Measurements from ENCODE around the gene SMC1B.
A peak's percentile ranks its signal among the peaks of the same experiment; 100 is the strongest.

The SMC1B gene

DNA sequence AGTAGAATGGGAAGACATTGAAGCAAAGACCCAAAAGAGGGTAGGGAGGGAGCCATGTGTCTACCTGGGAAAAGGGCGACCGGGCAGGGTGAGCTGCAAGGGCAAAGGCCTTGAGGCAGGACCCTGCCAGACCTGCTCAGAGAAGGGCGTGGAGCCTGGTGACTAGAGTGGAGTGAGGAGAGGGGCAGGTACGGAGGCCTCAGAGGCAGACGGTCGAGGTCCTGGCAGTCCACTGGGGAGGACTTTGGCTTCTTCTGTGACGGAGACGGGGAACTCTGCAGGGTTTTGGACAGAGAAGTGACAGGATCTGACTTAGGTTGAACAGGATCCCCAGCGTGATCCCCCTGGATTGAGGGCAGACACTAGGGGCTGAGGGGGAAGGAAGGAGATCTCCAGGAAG, 13.0 kb upstream of the SMC1B start:
- no peak overlapping the region for H3K9ac ChIP-seq (ENCODE audit: low read length)
- no peak for DNase-seq
- no peak overlapping the region for H3K27ac ChIP-seq (ENCODE audit: low read depth, low read length)
- H3K18ac ChIP-seq (ENCODE audit: low read length), result no peak overlapping the region
- no peaks in the 10 kb centered on the region for H3K79me2 ChIP-seq (ENCODE audit: control insufficient read depth, insufficient read depth, low read length, poor library complexity)
- peaks cover 5% of the 10 kb centered on the region for H3K9me3 ChIP-seq (ENCODE audit: insufficient read depth, low read depth, low read length)
- no peak overlapping the region for H3K4ac ChIP-seq (ENCODE audit: low read depth, low read length)
- no peak overlapping the region for H2AK5ac ChIP-seq (ENCODE audit: low read length)
- H3K23ac ChIP-seq (ENCODE audit: low read length), result no peak overlapping the region
- no peak overlapping the region for H2BK5ac ChIP-seq (ENCODE audit: low read depth, low read length, poor library complexity)
- no peak overlapping the region for H2BK120ac ChIP-seq (ENCODE audit: insufficient read depth, low read length, poor library complexity)
- no peaks in the 10 kb centered on the region for H3K79me1 ChIP-seq (ENCODE audit: low read length)
- H4K12ac ChIP-seq (ENCODE audit: low read depth, low read length), result no peak overlapping the region
- no peak overlapping the region for H3K14ac ChIP-seq (ENCODE audit: low read length)
- H3K4me2 ChIP-seq (ENCODE audit: low read length), result no peak overlapping the region
- H3K4me3 ChIP-seq (ENCODE audit: low read depth, low read length), result no peak overlapping the region
- H4K8ac ChIP-seq (ENCODE audit: low read depth, low read length), result no peak overlapping the region
- H2BK12ac ChIP-seq (ENCODE audit: low read length), result no peak overlapping the region
- H3K36me3 ChIP-seq (ENCODE audit: control insufficient read depth in 1 of 2, insufficient read depth in 2 of 2, low read length in 2 of 2), result no peaks in the 10 kb centered on the region
- no peak overlapping the region for H4K91ac ChIP-seq (ENCODE audit: low read depth, low read length)
- WGBS (ENCODE audit: extremely low coverage, insufficient coverage, insufficient read length), result no CpG with 5 or more reads among the region's 9 CpGs
- H3K4me1 ChIP-seq (ENCODE audit: control insufficient read depth in 1 of 2, insufficient read depth in 2 of 2, low read length in 2 of 2), result peaks cover 10 to 12% of the 10 kb centered on the region in 2 experiments
- no peaks in the 10 kb centered on the region for H3K27me3 ChIP-seq (ENCODE audit: insufficient read depth, low read length)
- H2AFZ ChIP-seq (ENCODE audit: insufficient read depth, low read length, poor library complexity), result no peak overlapping the region

DNA sequence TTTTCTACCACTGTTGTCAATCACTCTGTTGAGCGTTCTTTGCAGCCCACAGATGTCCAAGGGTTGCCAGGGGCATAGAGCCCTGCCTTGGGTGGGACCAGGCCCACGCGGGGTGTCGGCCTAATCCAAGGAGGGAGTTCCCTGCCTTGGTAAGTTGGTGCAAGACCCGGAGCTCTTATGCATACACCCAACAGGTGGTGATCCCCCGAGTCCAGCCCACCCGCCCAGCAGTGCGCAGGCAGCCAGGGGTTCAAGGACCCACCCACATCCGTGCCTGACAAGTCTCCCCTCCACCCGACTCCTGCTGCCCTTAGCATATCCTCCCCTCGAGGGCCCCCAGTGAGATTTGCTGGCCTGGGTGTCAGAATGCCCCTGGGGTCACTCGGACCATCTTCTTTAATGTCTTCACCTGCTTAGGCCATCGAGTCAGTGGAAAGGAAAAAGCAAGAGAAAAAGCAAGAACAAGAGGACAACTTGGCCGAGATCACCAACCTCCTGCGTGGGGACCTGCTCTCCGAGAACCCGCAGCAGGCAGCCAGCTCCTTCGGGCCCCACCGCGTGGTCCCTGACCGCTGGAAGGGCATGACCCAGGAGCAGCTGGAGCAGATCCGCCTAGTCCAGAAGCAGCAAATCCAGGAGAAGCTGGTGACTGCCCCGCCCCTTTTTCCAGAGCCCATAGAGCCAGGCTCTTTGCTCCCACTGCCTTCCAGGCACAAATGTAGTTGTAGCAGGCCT, 12.3 kb upstream of the SMC1B start:
- H3K23ac ChIP-seq (ENCODE audit: low read length), result no peak overlapping the region
- no peak overlapping the region for H4K8ac ChIP-seq (ENCODE audit: low read depth, low read length)
- no peak overlapping the region for H2BK120ac ChIP-seq (ENCODE audit: insufficient read depth, low read length, poor library complexity)
- H4K12ac ChIP-seq (ENCODE audit: low read depth, low read length), result no peak overlapping the region
- H3K27ac ChIP-seq (ENCODE audit: low read depth, low read length), result no peak overlapping the region
- no peaks in the 10 kb centered on the region for H3K36me3 ChIP-seq (ENCODE audit: control insufficient read depth in 1 of 2, insufficient read depth in 2 of 2, low read length in 2 of 2)
- H2AFZ ChIP-seq (ENCODE audit: insufficient read depth, low read length, poor library complexity), result no peak overlapping the region
- WGBS (ENCODE audit: extremely low coverage, insufficient coverage, insufficient read length), result no CpG with 5 or more reads among the region's 23 CpGs
- H3K9me3 ChIP-seq (ENCODE audit: insufficient read depth, low read depth, low read length), result peaks cover 5% of the 10 kb centered on the region
- H2BK5ac ChIP-seq (ENCODE audit: low read depth, low read length, poor library complexity), result no peak overlapping the region
- H2AK5ac ChIP-seq (ENCODE audit: low read length), result no peak overlapping the region
- H3K4me1 ChIP-seq (ENCODE audit: control insufficient read depth in 1 of 2, insufficient read depth in 2 of 2, low read length in 2 of 2), result peaks cover 10 to 12% of the 10 kb centered on the region in 2 experiments
- no peaks in the 10 kb centered on the region for H3K27me3 ChIP-seq (ENCODE audit: insufficient read depth, low read length)
- no peak overlapping the region for H3K14ac ChIP-seq (ENCODE audit: low read length)
- no peak overlapping the region for H3K4me2 ChIP-seq (ENCODE audit: low read length)
- H3K18ac ChIP-seq (ENCODE audit: low read length), result no peak overlapping the region
- no peak overlapping the region for H3K4ac ChIP-seq (ENCODE audit: low read depth, low read length)
- H3K79me2 ChIP-seq (ENCODE audit: control insufficient read depth, insufficient read depth, low read length, poor library complexity), result no peaks in the 10 kb centered on the region
- H3K9ac ChIP-seq (ENCODE audit: low read length), result no peak overlapping the region
- no peak overlapping the region for H4K91ac ChIP-seq (ENCODE audit: low read depth, low read length)
- H3K4me3 ChIP-seq (ENCODE audit: low read depth, low read length), result no peak overlapping the region
- no peak overlapping the region for H2BK12ac ChIP-seq (ENCODE audit: low read length)
- H3K79me1 ChIP-seq (ENCODE audit: low read length), result no peaks in the 10 kb centered on the region
- no peak for DNase-seq

DNA sequence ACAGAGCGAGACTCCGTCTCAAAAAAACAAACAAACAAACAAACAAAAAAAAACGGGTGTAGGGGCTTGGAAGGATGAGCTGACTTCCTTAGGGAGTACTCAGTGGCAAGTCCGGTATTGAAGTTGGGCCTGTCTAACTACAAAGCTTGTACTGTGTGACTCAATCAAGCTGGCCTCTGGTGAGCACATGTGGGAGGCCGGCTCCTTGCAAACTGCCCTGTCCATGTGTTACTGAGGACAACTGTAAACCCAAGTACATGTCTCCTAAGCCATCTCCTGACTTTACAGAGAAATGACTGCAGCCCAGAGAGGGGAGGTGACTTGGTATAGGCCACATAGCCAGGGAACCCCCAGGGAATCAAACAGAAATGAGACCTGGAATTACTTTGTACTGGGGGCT, 11.7 kb upstream of the SMC1B start:
- H3K18ac ChIP-seq (ENCODE audit: low read length), result no peak overlapping the region

DNA sequence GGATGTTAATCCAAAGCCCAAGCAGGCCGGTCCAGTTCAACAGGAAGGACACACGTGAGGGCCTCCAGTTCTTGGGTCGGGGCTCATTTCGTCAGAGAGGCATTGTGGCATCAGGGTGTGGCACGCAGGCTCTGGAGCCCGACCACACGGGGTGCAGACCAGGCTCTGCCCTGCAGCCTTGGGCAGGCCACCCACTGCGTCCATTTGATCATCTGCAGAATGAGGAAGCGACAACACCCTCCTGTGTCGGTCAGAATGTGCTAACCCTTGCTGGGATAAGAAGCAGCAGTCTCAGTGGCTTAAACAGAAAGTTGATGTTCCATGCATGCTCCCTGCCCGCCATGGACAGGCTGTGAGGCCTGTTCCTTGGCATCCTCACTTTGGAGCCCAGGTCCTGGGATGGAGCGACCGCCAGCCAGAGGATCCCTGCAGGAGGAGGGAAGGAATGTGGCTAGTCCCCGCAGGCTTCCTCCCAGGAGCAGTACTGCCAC, 10.9 kb upstream of the SMC1B start:
- peaks cover 10 to 12% of the 10 kb centered on the region in 2 experiments for H3K4me1 ChIP-seq (ENCODE audit: control insufficient read depth in 1 of 2, insufficient read depth in 2 of 2, low read length in 2 of 2)
- H3K18ac ChIP-seq (ENCODE audit: low read length), result no peak overlapping the region
- H4K91ac ChIP-seq (ENCODE audit: low read depth, low read length), result no peak overlapping the region
- H3K14ac ChIP-seq (ENCODE audit: low read length), result no peak overlapping the region
- no peak overlapping the region for H3K4ac ChIP-seq (ENCODE audit: low read depth, low read length)
- no peak overlapping the region for H2BK5ac ChIP-seq (ENCODE audit: low read depth, low read length, poor library complexity)
- H3K9me3 ChIP-seq (ENCODE audit: insufficient read depth, low read depth, low read length), result peaks cover 5% of the 10 kb centered on the region
- no peak overlapping the region for H2BK12ac ChIP-seq (ENCODE audit: low read length)
- peak; percentile 76 to 83 for DNase-seq
- H4K12ac ChIP-seq (ENCODE audit: low read depth, low read length), result no peak overlapping the region
- no peak overlapping the region for H3K27ac ChIP-seq (ENCODE audit: low read depth, low read length)
- no peak overlapping the region for H2AK5ac ChIP-seq (ENCODE audit: low read length)
- no peak overlapping the region for H3K9ac ChIP-seq (ENCODE audit: low read length)
- no peaks in the 10 kb centered on the region for H3K36me3 ChIP-seq (ENCODE audit: control insufficient read depth in 1 of 2, insufficient read depth in 2 of 2, low read length in 2 of 2)
- H3K23ac ChIP-seq (ENCODE audit: low read length), result no peak overlapping the region
- no peak overlapping the region for H3K4me2 ChIP-seq (ENCODE audit: low read length)
- no CpG with 5 or more reads among the region's 14 CpGs for WGBS (ENCODE audit: extremely low coverage, insufficient coverage, insufficient read length)
- no peaks in the 10 kb centered on the region for H3K79me2 ChIP-seq (ENCODE audit: control insufficient read depth, insufficient read depth, low read length, poor library complexity)
- no peak overlapping the region for H4K8ac ChIP-seq (ENCODE audit: low read depth, low read length)
- H3K27me3 ChIP-seq (ENCODE audit: insufficient read depth, low read length), result no peaks in the 10 kb centered on the region
- H2AFZ ChIP-seq (ENCODE audit: insufficient read depth, low read length, poor library complexity), result no peak overlapping the region
- no peak overlapping the region for H2BK120ac ChIP-seq (ENCODE audit: insufficient read depth, low read length, poor library complexity)
- no peaks in the 10 kb centered on the region for H3K79me1 ChIP-seq (ENCODE audit: low read length)
- H3K4me3 ChIP-seq (ENCODE audit: low read depth, low read length), result no peak overlapping the region

More for the DNA sequence above, 11.7 kb upstream of the SMC1B start:
- Histone ChIP-seq H2AFZ (ENCODE audit: insufficient read depth, low read length, poor library complexity) (no peak overlapping the region), H2BK12ac (ENCODE audit: low read length) (no peak overlapping the region), H3K14ac (ENCODE audit: low read length) (no peak overlapping the region), H3K4ac (ENCODE audit: low read depth, low read length) (no peak overlapping the region), H3K4me2 (ENCODE audit: low read length) (no peak overlapping the region), H3K9ac (ENCODE audit: low read length) (no peak overlapping the region), H3K4me1 (ENCODE audit: control insufficient read depth in 1 of 2, insufficient read depth in 2 of 2, low read length in 2 of 2) (peaks cover 10 to 12% of the 10 kb centered on the region in 2 experiments), H2AK5ac (ENCODE audit: low read length) (no peak overlapping the region), H3K9me3 (ENCODE audit: insufficient read depth, low read depth, low read length) (peaks cover 5% of the 10 kb centered on the region), H4K8ac (ENCODE audit: low read depth, low read length) (no peak overlapping the region), H3K23ac (ENCODE audit: low read length) (no peak overlapping the region), H3K79me1 (ENCODE audit: low read length) (no peaks in the 10 kb centered on the region), H3K4me3 (ENCODE audit: low read depth, low read length) (no peak overlapping the region), H2BK5ac (ENCODE audit: low read depth, low read length, poor library complexity) (no peak overlapping the region), H4K91ac (ENCODE audit: low read depth, low read length) (no peak overlapping the region), H4K12ac (ENCODE audit: low read depth, low read length) (no peak overlapping the region), H3K27me3 (ENCODE audit: insufficient read depth, low read length) (no peaks in the 10 kb centered on the region), H2BK120ac (ENCODE audit: insufficient read depth, low read length, poor library complexity) (no peak overlapping the region), H3K36me3 (ENCODE audit: control insufficient read depth in 1 of 2, insufficient read depth in 2 of 2, low read length in 2 of 2) (no peaks in the 10 kb centered on the region), H3K27ac (ENCODE audit: low read depth, low read length) (no peak overlapping the region), H3K79me2 (ENCODE audit: control insufficient read depth, insufficient read depth, low read length, poor library complexity) (no peaks in the 10 kb centered on the region)
- WGBS (ENCODE audit: extremely low coverage, insufficient coverage, insufficient read length), result no CpG with 5 or more reads among the region's 5 CpGs
- peak; percentile 50 to 75 for DNase-seq

Measured in trophoblast cell (in vitro differentiated cells and primary cell).